H54 (cell line): ENCODE results near the gene SARNP.

Experiments
- DNase-seq: peaks from one replicate; pipeline ENCODE4 v3.0.0; 2011; ENCODE audit warnings: low spot score, mixed read lengths; ENCODE audit not compliant: insufficient read length
- FAIRE-seq: peaks from 3 replicates; lab custom pipeline; 2011; peaks lifted over from hg19 to GRCh38; lab: Jason Lieb, UNC
- POLR2A ChIP-seq: IDR thresholded peaks from 2 replicates; pipeline ENCODE4 v1.6.1; 2011; ENCODE audit warnings: low read depth, mild to moderate bottlenecking, low read length

The SARNP gene

DNA sequence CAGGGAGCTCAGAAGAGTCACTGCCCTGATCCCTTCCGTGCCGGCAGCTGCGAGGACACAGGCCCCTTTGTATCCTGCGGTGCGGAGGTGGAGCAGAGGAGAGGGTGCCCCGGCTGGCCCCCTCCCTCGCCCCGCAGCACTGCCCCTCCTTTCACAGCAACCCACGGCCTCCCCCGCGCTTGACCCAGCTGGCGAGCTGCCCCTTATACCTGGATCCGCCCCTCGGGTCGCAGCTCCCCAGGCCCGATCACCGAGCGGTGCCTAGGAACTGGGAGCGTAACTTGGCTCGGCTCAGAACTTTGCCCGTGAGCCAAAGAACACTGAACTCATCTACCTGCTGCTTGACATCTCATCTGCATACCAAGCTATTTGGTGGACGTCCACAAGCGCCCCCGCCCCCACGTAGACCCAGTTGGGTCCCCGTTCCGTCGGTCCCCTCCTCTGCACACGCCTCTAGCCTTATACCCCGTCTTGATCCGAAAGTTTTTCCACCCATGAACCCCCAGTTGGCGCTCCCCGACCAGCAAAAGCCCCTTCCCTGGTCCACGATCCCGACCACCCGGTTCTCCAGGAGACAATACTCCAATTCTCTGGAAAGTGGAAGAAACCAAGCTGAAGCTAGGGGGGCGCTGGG, 12.6 kb upstream of the SARNP start:
- no peak for DNase-seq
- no peak for TF ChIP-seq POLR2A
- no peak for FAIRE-seq

DNA sequence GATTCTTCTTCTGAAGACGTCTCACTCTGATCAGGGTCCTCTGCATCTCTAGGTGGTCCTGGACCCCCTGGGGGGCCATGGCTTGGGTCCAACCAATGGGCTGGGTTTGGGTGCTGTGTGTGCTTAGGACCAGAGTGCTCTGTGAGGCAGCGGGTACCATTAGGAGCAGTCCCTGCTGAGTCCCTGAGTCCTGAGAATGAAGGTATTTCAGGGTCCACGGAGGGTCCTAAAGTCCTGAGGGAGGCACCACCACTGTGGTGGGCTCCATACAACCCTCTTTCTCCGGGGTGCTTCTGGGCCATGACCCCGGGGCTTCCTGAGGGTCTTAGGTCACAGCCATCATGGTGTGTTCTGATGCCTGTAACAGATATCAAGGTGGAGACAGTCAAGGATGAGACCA, 10.8 kb upstream of the SARNP start:
- no peak for TF ChIP-seq POLR2A
- FAIRE-seq (no peak), DNase-seq (no peak)

- FAIRE-seq, result no peak
- no peak for DNase-seq
- no peak for TF ChIP-seq POLR2A
Observed at GRCh38 chr12:55827806-55828205, 10.3 kb upstream of the SARNP start.

- no peak for TF ChIP-seq POLR2A
- FAIRE-seq (no peak), DNase-seq (no peak)
Observed at GRCh38 chr12:55824726-55825125, 7.2 kb upstream of the SARNP start.

DNA sequence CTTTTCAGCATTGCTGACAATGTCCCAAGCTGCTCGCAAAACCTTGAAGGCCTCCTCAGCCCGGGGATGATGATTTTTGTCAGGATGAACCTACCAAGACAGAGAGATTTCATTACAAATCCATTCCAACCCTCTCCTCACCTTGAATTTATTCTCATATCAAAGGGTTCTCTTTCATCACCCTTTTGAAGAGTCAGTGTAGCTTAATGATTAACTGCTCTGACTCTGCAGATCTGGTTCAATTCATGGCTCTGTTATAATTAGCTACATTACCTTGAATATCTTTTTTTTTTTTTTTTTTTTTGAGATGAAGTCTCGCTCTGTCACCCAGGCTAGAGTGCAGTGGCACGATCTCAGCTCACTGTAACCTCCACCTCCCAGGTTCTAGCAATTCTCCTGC, 5.9 kb upstream of the SARNP start:
- no peak for DNase-seq
- no peak for FAIRE-seq
- TF ChIP-seq POLR2A, result no peak

GRCh38 chr12:55822228-55822627, 4.7 kb upstream of the SARNP start:
- no peak for DNase-seq
- FAIRE-seq, result no peak
- TF ChIP-seq POLR2A, result no peak

DNA sequence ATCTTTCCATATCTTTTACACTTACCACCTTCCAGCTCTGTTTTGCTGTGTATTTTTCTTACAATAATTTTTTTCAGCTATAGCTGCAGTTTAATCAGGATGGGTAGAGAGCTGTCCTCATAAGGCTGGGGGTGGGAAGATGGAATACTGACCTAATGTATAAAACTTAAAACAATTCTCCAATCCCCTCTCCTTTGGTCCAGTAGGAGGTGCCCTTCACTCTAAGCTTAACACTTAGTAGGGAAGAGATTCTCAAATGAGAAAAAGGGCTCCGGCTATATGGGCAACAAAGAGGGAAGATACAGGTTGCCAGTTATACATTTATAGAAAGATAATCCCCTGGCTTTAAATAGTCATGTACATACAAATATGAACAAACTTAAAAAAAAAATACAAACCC, 3.2 kb upstream of the SARNP start:
- DNase-seq (no peak), FAIRE-seq (no peak)
- no peak for TF ChIP-seq POLR2A

GRCh38 chr12:55818886-55819285, 1.4 kb upstream of the SARNP start:
- FAIRE-seq (no peak), DNase-seq (no peak)
- TF ChIP-seq POLR2A, result no peak

- no peak for FAIRE-seq
- no peak for TF ChIP-seq POLR2A
- DNase-seq, result peak; percentile 40
Observed at GRCh38 chr12:55818140-55818728, 710 bp upstream of the SARNP start.

GRCh38 chr12:55816881-55817344, 611 bp downstream of the SARNP start:
- DNase-seq (no peak), FAIRE-seq (no peak)
- no peak for TF ChIP-seq POLR2A

DNA sequence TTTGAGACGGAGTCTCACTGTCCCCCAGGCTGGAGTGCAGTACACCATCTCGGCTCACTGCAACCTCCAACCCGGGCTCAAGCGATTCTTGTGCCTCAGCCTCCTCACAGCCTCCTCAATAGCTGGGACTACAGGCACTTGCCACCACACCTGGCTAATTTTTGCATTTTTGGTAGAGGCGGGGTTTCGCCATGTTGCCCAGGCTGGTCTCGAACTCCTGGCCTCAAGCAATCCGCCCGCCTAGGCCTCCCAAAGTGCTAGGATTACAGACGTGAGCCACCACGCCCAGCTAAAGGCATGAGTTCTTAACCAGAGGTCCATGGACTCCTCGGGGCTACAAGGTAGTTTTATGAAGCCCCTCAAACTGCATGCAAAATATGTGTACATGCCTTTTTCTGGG, 2.1 kb downstream of the SARNP start:
- FAIRE-seq, result no peak
- DNase-seq, result no peak
- TF ChIP-seq POLR2A, result no peak

- DNase-seq, result no peak
- no peak for FAIRE-seq
- TF ChIP-seq POLR2A, result no peak
Observed at GRCh38 chr12:55814257-55814656, 3.3 kb downstream of the SARNP start.

- no peak for DNase-seq
- TF ChIP-seq POLR2A, result no peak
- FAIRE-seq, result no peak
Observed at GRCh38 chr12:55812088-55812487, 5.4 kb downstream of the SARNP start.

DNA sequence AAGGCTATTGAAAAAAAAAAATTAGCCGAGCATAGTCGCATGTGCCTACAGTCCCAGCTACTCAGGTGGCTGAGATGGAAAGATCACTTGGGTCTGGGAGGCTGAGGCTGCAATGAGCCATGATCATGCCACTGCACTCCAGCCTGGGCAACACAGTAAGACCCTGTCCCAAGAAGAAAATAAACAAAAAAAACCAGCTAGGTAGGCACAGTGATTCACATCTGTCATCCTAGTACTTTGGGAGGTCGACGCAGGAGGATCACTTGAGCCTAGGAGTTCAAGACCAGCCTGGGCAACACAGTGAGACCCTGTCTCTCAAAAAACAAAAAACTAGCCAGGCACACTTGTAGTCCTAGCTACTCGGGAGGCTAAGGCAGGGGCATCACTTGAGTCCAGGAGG, 8.2 kb downstream of the SARNP start:
- TF ChIP-seq POLR2A, result no peak
- no peak for FAIRE-seq

DNA sequence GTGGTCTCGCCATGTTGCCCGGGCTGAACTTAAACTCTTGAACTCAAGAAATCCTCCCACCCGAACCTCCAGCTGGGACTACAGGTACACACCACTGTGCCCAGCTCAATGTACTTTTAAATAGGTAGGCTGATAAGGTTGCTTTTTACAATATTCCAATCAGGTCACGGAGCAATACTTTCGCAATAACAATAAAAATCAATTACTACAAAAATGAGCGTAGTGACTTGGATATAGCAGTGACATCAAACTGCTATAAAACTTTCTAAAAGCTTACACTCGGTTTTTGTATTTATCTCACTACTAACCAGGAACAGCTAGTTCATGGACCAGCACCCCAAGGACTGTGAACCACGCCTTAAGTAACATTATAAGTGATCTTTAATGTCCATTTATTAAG, 10.5 kb downstream of the SARNP start:
- FAIRE-seq (no peak), DNase-seq (no peak)
- TF ChIP-seq POLR2A, result no peak

More for the DNA sequence above, 8.2 kb downstream of the SARNP start:
- no peak for DNase-seq

DNA sequence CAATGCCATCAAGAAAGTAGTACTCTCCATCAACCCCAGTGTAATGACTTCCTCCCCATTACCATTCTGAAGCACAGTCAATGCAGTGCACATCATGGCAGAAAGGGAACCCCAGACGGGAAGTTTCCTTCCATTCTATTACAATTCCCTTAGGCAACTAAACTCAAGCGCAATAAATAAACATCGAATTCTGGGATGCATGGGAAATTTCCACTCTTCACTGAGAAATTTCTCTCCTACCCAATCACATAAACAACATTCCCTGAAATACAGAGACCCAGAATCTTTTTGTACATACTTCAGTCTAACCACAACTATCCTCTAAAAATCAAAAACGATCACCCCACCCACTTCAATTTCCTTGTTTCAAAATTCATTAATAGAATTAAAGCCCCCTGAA, 20.0 kb downstream of the SARNP start:
- TF ChIP-seq POLR2A, result no peak
- FAIRE-seq (no peak), DNase-seq (no peak)
